ENCODE data around the gene PLCZ1. TPM values are rescaled to one million over a fixed set of nuclear protein-coding genes. Genes with fewer than 3 reads are reported as not detected.
"Not testable (repeated sequence)": the region's sequence is repeated elsewhere in the genome, so short reads cannot be mapped to it uniquely, and the experiment has no call there.

PLCZ1 gene
- total and polyA plus RNA-seq, 4 donors, result 0.42 TPM; not detected in 3

GRCh38 chr12:18782827-18783226 is 45.0 kb upstream of the PLCZ1 start (continued):
- no peak for TF ChIP-seq ZBTB33 (IDR thresholded peaks at IDR 0.05)
- TF ChIP-seq JUND (IDR thresholded peaks at IDR 0.05), result no peak
- no peak for TF ChIP-seq HNF4A (conservative IDR thresholded peaks at IDR 0.05)
- no peak for TF ChIP-seq FOXA2 (IDR thresholded peaks at IDR 0.05)
- no peak for TF ChIP-seq FOXA1 (IDR thresholded peaks at IDR 0.05)

GRCh38 chr12:18766479-18766878 is 28.7 kb upstream of the PLCZ1 start:
- not testable (repeated sequence) for H3K4me1 ChIP-seq (ENCODE audit: control insufficient read depth in 4 of 4, insufficient read depth in 4 of 4, low read length in 3 of 4); DNase-seq (ENCODE audit: low spot score); H3K27ac ChIP-seq (ENCODE audit: low read depth in 1 of 2, low read length in 2 of 2); H3K36me3 ChIP-seq (ENCODE audit: control insufficient read depth in 4 of 4, insufficient read depth in 3 of 4, low read depth in 1 of 4, low read length in 3 of 4); H3K9ac ChIP-seq (ENCODE audit: low read depth in 1 of 2, low read length in 2 of 2); H3K27me3 ChIP-seq (ENCODE audit: control insufficient read depth in 4 of 4, insufficient read depth in 4 of 4, low read length in 3 of 4); H3K4me3 ChIP-seq (ENCODE audit: low read depth in 1 of 3, low read length in 3 of 3); H3K9me3 ChIP-seq (ENCODE audit: control insufficient read depth in 4 of 4, low read length in 3 of 4)
- 87% methylated on average over 1 of the region's 1 CpG for whole genome bisulfite sequencing

- WGBS, result 88% methylated on average over 1 of the region's 1 CpG
- no peaks in the 10 kb centered on the region for H3K9me3 ChIP-seq (ENCODE audit: control insufficient read depth in 4 of 4, low read length in 3 of 4)
- H3K27ac ChIP-seq (ENCODE audit: low read depth in 1 of 2, low read length in 2 of 2), result no peak overlapping the region
- no peaks in the 10 kb centered on the region for H3K27me3 ChIP-seq (ENCODE audit: control insufficient read depth in 4 of 4, insufficient read depth in 4 of 4, low read length in 3 of 4)
- no peak overlapping the region for H3K9ac ChIP-seq (ENCODE audit: low read depth in 1 of 2, low read length in 2 of 2)
- no peak overlapping the region for H3K4me3 ChIP-seq (ENCODE audit: low read depth in 1 of 3, low read length in 3 of 3)
- no peak for DNase-seq (ENCODE audit: low spot score)
- TF ChIP-seq EGR1 (IDR thresholded peaks at IDR 0.05; ENCODE audit: low read depth in 2 of 2) (no peak), RXRA (IDR thresholded peaks at IDR 0.05) (no peak), RAD21 (IDR thresholded peaks at IDR 0.05) (no peak)
- TF ChIP-seq, protein P1, sequence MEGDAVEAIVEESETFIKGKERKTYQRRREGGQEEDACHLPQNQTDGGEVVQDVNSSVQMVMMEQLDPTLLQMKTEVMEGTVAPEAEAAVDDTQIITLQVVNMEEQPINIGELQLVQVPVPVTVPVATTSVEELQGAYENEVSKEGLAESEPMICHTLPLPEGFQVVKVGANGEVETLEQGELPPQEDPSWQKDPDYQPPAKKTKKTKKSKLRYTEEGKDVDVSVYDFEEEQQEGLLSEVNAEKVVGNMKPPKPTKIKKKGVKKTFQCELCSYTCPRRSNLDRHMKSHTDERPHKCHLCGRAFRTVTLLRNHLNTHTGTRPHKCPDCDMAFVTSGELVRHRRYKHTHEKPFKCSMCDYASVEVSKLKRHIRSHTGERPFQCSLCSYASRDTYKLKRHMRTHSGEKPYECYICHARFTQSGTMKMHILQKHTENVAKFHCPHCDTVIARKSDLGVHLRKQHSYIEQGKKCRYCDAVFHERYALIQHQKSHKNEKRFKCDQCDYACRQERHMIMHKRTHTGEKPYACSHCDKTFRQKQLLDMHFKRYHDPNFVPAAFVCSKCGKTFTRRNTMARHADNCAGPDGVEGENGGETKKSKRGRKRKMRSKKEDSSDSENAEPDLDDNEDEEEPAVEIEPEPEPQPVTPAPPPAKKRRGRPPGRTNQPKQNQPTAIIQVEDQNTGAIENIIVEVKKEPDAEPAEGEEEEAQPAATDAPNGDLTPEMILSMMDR (IDR thresholded peaks at IDR 0.05; ENCODE audit: low read depth, low read length, missing input control), result no peak
- peaks cover 2 to 28% (median 21%) of the 10 kb centered on the region in 4 donors for H3K4me1 ChIP-seq (ENCODE audit: control insufficient read depth in 4 of 4, insufficient read depth in 4 of 4, low read length in 3 of 4)
- H3K36me3 ChIP-seq (ENCODE audit: control insufficient read depth in 4 of 4, insufficient read depth in 3 of 4, low read depth in 1 of 4, low read length in 3 of 4), result no peaks in the 10 kb centered on the region
Measured at GRCh38 chr12:18755341-18755740, 17.5 kb upstream of the PLCZ1 start.

DNA sequence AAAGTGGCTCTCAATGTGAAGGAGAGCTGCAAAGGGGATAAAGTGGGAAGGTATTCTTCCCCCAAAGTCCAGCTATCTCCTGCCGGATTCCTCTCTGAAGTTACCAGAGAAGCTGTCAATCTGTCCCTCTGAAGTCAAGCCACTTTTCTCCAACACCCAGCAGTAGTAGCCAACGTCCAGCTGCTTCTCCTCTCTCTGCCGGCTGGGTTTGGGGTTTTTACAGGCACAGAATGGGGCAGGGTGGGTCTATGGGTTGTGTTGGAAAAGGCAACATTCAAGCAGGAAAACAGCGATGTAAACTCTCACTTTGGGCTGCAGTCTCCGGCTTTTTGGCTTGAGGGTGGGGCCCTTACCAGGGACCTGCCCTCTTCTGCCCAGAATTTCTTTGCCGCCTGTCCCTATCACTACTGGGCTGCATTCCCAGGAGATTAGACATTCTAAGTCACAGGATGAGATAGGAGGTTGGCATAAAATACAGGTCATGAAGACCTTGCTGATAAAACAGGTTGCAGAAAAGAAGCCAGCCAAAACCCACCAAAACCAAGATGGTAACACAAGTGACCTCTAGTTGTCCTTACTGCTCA is 16.4 kb upstream of the PLCZ1 start:
- Histone ChIP-seq H3K9ac (ENCODE audit: low read depth in 1 of 2, low read length in 2 of 2) (no peak overlapping the region), H3K9me3 (ENCODE audit: control insufficient read depth in 4 of 4, low read length in 3 of 4) (no peaks in the 10 kb centered on the region), H3K4me3 (ENCODE audit: low read depth in 1 of 3, low read length in 3 of 3) (peak overlapping the region in 1 of 3 donors; percentile 30)
- TF ChIP-seq FOXA1 (IDR thresholded peaks at IDR 0.05), result no peak
- TF ChIP-seq MAX (IDR thresholded peaks at IDR 0.05), result no peak
- no peak for TF ChIP-seq HNF4A (conservative IDR thresholded peaks at IDR 0.05)
- no peak for TF ChIP-seq HNF4G (IDR thresholded peaks at IDR 0.05)
- no peak for TF ChIP-seq GABPA (IDR thresholded peaks at IDR 0.05 in 1 of 2, conservative IDR thresholded peaks at IDR 0.05 in 1 of 2)
- TF ChIP-seq, protein P2, sequence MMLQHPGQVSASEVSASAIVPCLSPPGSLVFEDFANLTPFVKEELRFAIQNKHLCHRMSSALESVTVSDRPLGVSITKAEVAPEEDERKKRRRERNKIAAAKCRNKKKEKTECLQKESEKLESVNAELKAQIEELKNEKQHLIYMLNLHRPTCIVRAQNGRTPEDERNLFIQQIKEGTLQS (IDR thresholded peaks at IDR 0.05), result no peak
- TF ChIP-seq TAF1 (conservative IDR thresholded peaks at IDR 0.05), result no peak
- no peak for TF ChIP-seq YY1 (IDR thresholded peaks at IDR 0.05)
- TF ChIP-seq RXRA (IDR thresholded peaks at IDR 0.05), result no peak
- TF ChIP-seq NR2F2 (IDR thresholded peaks at IDR 0.05), result no peak
- TF ChIP-seq, protein P3, sequence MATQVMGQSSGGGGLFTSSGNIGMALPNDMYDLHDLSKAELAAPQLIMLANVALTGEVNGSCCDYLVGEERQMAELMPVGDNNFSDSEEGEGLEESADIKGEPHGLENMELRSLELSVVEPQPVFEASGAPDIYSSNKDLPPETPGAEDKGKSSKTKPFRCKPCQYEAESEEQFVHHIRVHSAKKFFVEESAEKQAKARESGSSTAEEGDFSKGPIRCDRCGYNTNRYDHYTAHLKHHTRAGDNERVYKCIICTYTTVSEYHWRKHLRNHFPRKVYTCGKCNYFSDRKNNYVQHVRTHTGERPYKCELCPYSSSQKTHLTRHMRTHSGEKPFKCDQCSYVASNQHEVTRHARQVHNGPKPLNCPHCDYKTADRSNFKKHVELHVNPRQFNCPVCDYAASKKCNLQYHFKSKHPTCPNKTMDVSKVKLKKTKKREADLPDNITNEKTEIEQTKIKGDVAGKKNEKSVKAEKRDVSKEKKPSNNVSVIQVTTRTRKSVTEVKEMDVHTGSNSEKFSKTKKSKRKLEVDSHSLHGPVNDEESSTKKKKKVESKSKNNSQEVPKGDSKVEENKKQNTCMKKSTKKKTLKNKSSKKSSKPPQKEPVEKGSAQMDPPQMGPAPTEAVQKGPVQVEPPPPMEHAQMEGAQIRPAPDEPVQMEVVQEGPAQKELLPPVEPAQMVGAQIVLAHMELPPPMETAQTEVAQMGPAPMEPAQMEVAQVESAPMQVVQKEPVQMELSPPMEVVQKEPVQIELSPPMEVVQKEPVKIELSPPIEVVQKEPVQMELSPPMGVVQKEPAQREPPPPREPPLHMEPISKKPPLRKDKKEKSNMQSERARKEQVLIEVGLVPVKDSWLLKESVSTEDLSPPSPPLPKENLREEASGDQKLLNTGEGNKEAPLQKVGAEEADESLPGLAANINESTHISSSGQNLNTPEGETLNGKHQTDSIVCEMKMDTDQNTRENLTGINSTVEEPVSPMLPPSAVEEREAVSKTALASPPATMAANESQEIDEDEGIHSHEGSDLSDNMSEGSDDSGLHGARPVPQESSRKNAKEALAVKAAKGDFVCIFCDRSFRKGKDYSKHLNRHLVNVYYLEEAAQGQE (IDR thresholded peaks at IDR 0.05), result no peak
- no peak for TF ChIP-seq SP1 (IDR thresholded peaks at IDR 0.05)

More for the DNA sequence above, 16.4 kb upstream of the PLCZ1 start:
- no peak overlapping the region for H3K27ac ChIP-seq (ENCODE audit: low read depth in 1 of 2, low read length in 2 of 2)
- H3K36me3 ChIP-seq (ENCODE audit: control insufficient read depth in 4 of 4, insufficient read depth in 3 of 4, low read depth in 1 of 4, low read length in 3 of 4), result no peaks in the 10 kb centered on the region
- H3K4me1 ChIP-seq (ENCODE audit: control insufficient read depth in 4 of 4, insufficient read depth in 4 of 4, low read length in 3 of 4), result peaks cover 2 to 28% (median 21%) of the 10 kb centered on the region in 4 donors
- 66% methylated on average over 6 of the region's 6 CpGs for WGBS
- DNase-seq (ENCODE audit: low spot score), result no peak
- no peaks in the 10 kb centered on the region for H3K27me3 ChIP-seq (ENCODE audit: control insufficient read depth in 4 of 4, insufficient read depth in 4 of 4, low read length in 3 of 4)
